HL-60 (cell line): ENCODE results near the gene D2HGDH.

Source experiments
- DNase-seq, 2 experiments: peaks; one replicate each; pipeline ENCODE4 v3.0.0-alpha.2; 2010 to 2020; ENCODE audit warnings: low read depth in 1 of 2, low spot score in 1 of 2
- H3K27ac ChIP-seq: fragments of 250-450 bp; sonication (Bioruptor Pico); replicated peaks from 2 replicates; pipeline ENCODE4 v1.5.1; 2020; ENCODE audit warnings: mild to moderate bottlenecking, moderate library complexity
- H3K27me3 ChIP-seq: fragments of 250-450 bp; sonication (Bioruptor Pico); 2 replicates; pipeline ENCODE4 v1.5.1; 2021; ENCODE audit warnings: mild to moderate bottlenecking, moderate library complexity; ENCODE audit not compliant: insufficient read depth, poor library complexity, severe bottlenecking
- H3K4me3 ChIP-seq: replicated peaks from 2 replicates; pipeline ENCODE4 v1.5.1; 2011; ENCODE audit warnings: mild to moderate bottlenecking, control low read depth, low read length; ENCODE audit not compliant: insufficient read depth
- CTCF ChIP-seq: IDR thresholded peaks from one replicate; pipeline ENCODE4 v1.5.1; 2011; ENCODE audit warnings: low read length, control low read depth, inconsistent platforms; ENCODE audit not compliant: insufficient read depth
- GABPA ChIP-seq: IDR thresholded peaks from 2 replicates; pipeline ENCODE4 v1.6.1; 2012; ENCODE audit warnings: low read depth
- POLR2AphosphoS5 ChIP-seq: IDR thresholded peaks from 2 replicates; pipeline ENCODE4 v1.6.1; 2012; ENCODE audit warnings: low read depth
- SPI1 ChIP-seq: IDR thresholded peaks from 2 replicates; pipeline ENCODE4 v1.6.1; 2012; ENCODE audit warnings: low read depth, mild to moderate bottlenecking, borderline replicate concordance
- long read RNA-seq: library from polyadenylated mRNA; unstranded; transcript quantifications from one replicate; pipeline ENCODE4 v2.0.0, GENCODE V29; 2020
- TF ChIP-seq, protein P1 (sequence below): IDR thresholded peaks from 2 replicates; pipeline ENCODE4 v1.6.1; 2012; ENCODE audit warnings: low read depth; ENCODE audit not compliant: insufficient replicate concordance

The D2HGDH gene
- long read RNA-seq, transcript D2HGDH-201 (10 exons, 2,617 nt): major isoform, 45 of 80 reads
- long read RNA-seq, partial matches to known transcripts: 5 of 80 reads
- long read RNA-seq, other reads (novel, unspliced or antisense): 25 of 80 reads

GRCh38 chr2:241734467-241735208, at the start of gene D2HGDH:
TSS of gene D2HGDH (plus strand) at chr2:241734630. CDS start at chr2:241735225, 595 bp downstream.
- peak within 1 kb of the TSS; percentile 81 for H3K27ac ChIP-seq
- no peaks in the 10 kb centered on the region for H3K27me3 ChIP-seq
- peak within 1 kb of the TSS; percentile 81 for H3K4me3 ChIP-seq
- TF ChIP-seq, protein P1, sequence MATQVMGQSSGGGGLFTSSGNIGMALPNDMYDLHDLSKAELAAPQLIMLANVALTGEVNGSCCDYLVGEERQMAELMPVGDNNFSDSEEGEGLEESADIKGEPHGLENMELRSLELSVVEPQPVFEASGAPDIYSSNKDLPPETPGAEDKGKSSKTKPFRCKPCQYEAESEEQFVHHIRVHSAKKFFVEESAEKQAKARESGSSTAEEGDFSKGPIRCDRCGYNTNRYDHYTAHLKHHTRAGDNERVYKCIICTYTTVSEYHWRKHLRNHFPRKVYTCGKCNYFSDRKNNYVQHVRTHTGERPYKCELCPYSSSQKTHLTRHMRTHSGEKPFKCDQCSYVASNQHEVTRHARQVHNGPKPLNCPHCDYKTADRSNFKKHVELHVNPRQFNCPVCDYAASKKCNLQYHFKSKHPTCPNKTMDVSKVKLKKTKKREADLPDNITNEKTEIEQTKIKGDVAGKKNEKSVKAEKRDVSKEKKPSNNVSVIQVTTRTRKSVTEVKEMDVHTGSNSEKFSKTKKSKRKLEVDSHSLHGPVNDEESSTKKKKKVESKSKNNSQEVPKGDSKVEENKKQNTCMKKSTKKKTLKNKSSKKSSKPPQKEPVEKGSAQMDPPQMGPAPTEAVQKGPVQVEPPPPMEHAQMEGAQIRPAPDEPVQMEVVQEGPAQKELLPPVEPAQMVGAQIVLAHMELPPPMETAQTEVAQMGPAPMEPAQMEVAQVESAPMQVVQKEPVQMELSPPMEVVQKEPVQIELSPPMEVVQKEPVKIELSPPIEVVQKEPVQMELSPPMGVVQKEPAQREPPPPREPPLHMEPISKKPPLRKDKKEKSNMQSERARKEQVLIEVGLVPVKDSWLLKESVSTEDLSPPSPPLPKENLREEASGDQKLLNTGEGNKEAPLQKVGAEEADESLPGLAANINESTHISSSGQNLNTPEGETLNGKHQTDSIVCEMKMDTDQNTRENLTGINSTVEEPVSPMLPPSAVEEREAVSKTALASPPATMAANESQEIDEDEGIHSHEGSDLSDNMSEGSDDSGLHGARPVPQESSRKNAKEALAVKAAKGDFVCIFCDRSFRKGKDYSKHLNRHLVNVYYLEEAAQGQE: no peak
- TF ChIP-seq POLR2AphosphoS5: peak; percentile 54
- DNase-seq: peak; percentile 85 to 90

DNA sequence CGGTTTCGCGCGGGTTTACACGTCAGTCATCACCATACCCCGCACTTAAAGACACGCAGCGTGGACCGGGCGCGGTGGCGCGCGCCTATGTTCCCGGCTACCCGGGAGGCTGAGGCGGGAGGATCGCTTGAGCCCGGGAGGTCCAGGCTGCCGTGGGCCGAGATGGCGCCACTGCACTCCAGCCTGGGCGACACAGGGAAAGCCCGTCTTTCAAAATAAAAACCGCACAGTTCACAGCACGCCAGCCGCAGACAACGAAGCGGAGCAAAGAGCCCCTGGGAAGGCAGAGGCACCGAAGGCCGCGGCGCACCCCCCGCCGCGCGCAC, 48.1 kb upstream of the D2HGDH start:
- TF ChIP-seq SPI1 (no peak), CTCF (no peak), POLR2AphosphoS5 (no peak), GABPA (no peak)
- TF ChIP-seq, protein P1: no peak
- DNase-seq: no peak
- Histone ChIP-seq H3K27ac (peak overlapping the region; percentile 93), H3K27me3 (no peaks in the 10 kb centered on the region), H3K4me3 (peak overlapping the region; percentile 90)

GRCh38 chr2:241686650-241687425, 47.6 kb upstream of the D2HGDH start, which contains the start of gene DTYMK:
TSS of gene DTYMK (minus strand) at chr2:241686815. CDS start at chr2:241686783, 32 bp downstream.
- Histone ChIP-seq H3K27ac (peak within 1 kb of the TSS; percentile 93), H3K4me3 (peak within 1 kb of the TSS; percentile 90), H3K27me3 (no peaks in the 10 kb centered on the region)
- DNase-seq: peak; percentile 81 to 95
- no peak for TF ChIP-seq CTCF
- TF ChIP-seq POLR2AphosphoS5: peak; percentile 83

- no peak overlapping the region for H3K27ac ChIP-seq
- no peak for DNase-seq
- no peaks in the 10 kb centered on the region for H3K27me3 ChIP-seq
- TF ChIP-seq POLR2AphosphoS5: peak; percentile 19
- TF ChIP-seq GABPA: no peak
- TF ChIP-seq, protein P1: no peak
- no peak for TF ChIP-seq SPI1
- no peak for TF ChIP-seq CTCF
- H3K4me3 ChIP-seq: no peak overlapping the region
Measured at GRCh38 chr2:241689306-241689705, 45.1 kb upstream of the D2HGDH start.
